Measurements from ENCODE around the gene BCL7A.

- TF ChIP-seq CTCF (conservative IDR thresholded peaks at IDR 0.05 in 1 of 2, IDR thresholded peaks at IDR 0.05 in 1 of 2; ENCODE audit: extremely low read depth in 1 of 2, insufficient read depth in 1 of 2, low read depth in 1 of 2, low read length in 2 of 2) (no peak), EZH2 (IDR thresholded peaks at IDR 0.05; ENCODE audit: borderline replicate concordance, low read length) (no peak)
Measured at GRCh38 chr12:122082621-122083356, 61.1 kb downstream of the BCL7A start.

Data from mammary epithelial cell (primary cell).